Measurements from ENCODE around the gene TSPEAR.

The TSPEAR gene

DNA sequence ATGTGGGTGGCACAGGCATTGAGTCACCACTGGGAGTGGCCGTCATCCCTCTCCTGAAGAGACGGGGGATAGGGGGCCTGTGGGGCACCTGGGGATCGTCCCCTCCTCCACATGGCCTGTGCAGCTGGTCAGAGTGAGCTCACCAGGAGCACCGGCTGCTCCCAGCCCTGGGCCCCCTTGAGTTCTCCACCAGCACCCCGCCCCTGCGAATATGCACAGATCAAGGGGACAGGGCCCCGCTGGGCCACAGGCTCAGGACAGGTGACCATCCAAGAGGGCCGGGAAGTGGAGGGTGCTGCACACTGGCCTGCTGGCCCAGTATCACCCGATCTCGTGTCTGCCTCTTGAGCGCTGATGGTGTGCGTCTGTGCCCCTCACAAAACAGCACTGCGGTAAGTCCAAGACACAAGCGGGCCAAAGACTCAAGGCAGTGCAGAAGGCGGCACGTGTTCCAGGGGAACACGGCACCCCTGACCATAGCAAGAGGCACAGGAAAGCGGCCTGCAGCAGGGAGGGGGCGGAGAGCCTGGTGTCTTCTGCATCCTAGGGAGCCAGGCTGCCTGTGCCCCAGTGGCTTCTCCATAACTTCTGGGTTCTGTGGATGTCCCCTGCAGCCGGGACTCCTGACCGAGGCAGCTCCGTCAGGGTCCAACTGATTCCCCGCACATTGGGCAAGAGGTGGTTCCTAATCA, 18.1 kb upstream of the TSPEAR start:
- in situ Hi-C loops (cut with MboI; ENCODE audit: low pct_unique_long_range_greater_than_20kb, low sequenced_read_pairs, unreplicated experiment) = no loop called here
- TF ChIP-seq, protein P1, sequence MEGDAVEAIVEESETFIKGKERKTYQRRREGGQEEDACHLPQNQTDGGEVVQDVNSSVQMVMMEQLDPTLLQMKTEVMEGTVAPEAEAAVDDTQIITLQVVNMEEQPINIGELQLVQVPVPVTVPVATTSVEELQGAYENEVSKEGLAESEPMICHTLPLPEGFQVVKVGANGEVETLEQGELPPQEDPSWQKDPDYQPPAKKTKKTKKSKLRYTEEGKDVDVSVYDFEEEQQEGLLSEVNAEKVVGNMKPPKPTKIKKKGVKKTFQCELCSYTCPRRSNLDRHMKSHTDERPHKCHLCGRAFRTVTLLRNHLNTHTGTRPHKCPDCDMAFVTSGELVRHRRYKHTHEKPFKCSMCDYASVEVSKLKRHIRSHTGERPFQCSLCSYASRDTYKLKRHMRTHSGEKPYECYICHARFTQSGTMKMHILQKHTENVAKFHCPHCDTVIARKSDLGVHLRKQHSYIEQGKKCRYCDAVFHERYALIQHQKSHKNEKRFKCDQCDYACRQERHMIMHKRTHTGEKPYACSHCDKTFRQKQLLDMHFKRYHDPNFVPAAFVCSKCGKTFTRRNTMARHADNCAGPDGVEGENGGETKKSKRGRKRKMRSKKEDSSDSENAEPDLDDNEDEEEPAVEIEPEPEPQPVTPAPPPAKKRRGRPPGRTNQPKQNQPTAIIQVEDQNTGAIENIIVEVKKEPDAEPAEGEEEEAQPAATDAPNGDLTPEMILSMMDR (IDR thresholded peaks at IDR 0.05; ENCODE audit: extremely low read depth, insufficient read depth, missing control alignments) = no peak
- no peak for DNase-seq (ENCODE audit: low spot score)

GRCh38 chr21:44728716-44729115, 17.3 kb upstream of the TSPEAR start:
- TF ChIP-seq, protein P1 (IDR thresholded peaks at IDR 0.05; ENCODE audit: extremely low read depth, insufficient read depth, missing control alignments) = no peak
- no peak for DNase-seq (ENCODE audit: low spot score)
- in situ Hi-C loops (cut with MboI; ENCODE audit: low pct_unique_long_range_greater_than_20kb, low sequenced_read_pairs, unreplicated experiment) = no loop called here

DNA sequence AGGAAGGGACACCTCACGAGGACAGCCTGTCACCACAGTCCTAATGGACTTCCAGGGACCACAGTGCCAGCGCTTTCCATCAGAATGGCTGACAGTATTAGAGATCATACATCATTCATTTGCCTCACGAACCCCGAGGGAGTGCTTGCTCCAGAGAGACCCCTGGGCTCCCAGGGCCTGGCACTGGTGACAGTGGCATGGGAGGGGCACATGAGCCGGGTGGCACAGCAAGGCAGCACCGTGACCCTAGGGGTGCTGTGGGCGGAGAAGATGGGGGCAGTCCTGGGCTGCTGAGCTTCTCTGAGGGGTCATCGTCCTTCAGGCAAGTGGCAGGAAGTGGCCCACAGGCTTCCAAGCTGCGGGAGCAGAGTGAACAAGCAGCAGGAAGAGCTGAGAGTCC, 16.4 kb upstream of the TSPEAR start:
- in situ Hi-C loops (cut with MboI; ENCODE audit: low pct_unique_long_range_greater_than_20kb, low sequenced_read_pairs, unreplicated experiment) = no loop called here

GRCh38 chr21:44727321-44727720, 15.9 kb upstream of the TSPEAR start:
- in situ Hi-C loops (cut with MboI; ENCODE audit: low pct_unique_long_range_greater_than_20kb, low sequenced_read_pairs, unreplicated experiment) = no loop called here
- TF ChIP-seq, protein P1 (IDR thresholded peaks at IDR 0.05; ENCODE audit: extremely low read depth, insufficient read depth, missing control alignments) = no peak
- DNase-seq (ENCODE audit: low spot score) = no peak

More for the DNA sequence above, 16.4 kb upstream of the TSPEAR start:
- DNase-seq (ENCODE audit: low spot score) = no peak
- TF ChIP-seq, protein P1 (IDR thresholded peaks at IDR 0.05; ENCODE audit: extremely low read depth, insufficient read depth, missing control alignments) = no peak

GRCh38 chr21:44726826-44727225, 15.5 kb upstream of the TSPEAR start:
- no peak for DNase-seq (ENCODE audit: low spot score)
- TF ChIP-seq, protein P1 (IDR thresholded peaks at IDR 0.05; ENCODE audit: extremely low read depth, insufficient read depth, missing control alignments) = no peak
- in situ Hi-C loops (cut with MboI; ENCODE audit: low pct_unique_long_range_greater_than_20kb, low sequenced_read_pairs, unreplicated experiment) = no loop called here

GRCh38 chr21:44724926-44725325, 13.6 kb upstream of the TSPEAR start:
- in situ Hi-C loops (cut with MboI; ENCODE audit: low pct_unique_long_range_greater_than_20kb, low sequenced_read_pairs, unreplicated experiment) = no loop called here
- TF ChIP-seq, protein P1 (IDR thresholded peaks at IDR 0.05; ENCODE audit: extremely low read depth, insufficient read depth, missing control alignments) = no peak
- no peak for DNase-seq (ENCODE audit: low spot score)

Measured in GM13977 (cell line).